Testis (tissue), 2 donors: ENCODE data around the gene UBD.

Experiments used
- POLR2A ChIP-seq: fragments of 450-650 bp; IDR thresholded peaks from one replicate; pipeline ENCODE4 v1.6.1; 2017; ENCODE audit warnings: antibody characterized with exemption, mild to moderate bottlenecking, moderate library complexity
- TF ChIP-seq, protein P1 (sequence below), 3 experiments: fragments of 450-650 bp in 2 of 3; fragments of 200-600 bp in 1 of 3; sonication (generic) in 1 of 3; IDR thresholded peaks; one replicate each; pipeline ENCODE4 v1.5.1; 2016 to 2019; ENCODE audit warnings: antibody characterized with exemption in 3 of 3, mild to moderate bottlenecking in 2 of 3, moderate library complexity in 1 of 3

DNA sequence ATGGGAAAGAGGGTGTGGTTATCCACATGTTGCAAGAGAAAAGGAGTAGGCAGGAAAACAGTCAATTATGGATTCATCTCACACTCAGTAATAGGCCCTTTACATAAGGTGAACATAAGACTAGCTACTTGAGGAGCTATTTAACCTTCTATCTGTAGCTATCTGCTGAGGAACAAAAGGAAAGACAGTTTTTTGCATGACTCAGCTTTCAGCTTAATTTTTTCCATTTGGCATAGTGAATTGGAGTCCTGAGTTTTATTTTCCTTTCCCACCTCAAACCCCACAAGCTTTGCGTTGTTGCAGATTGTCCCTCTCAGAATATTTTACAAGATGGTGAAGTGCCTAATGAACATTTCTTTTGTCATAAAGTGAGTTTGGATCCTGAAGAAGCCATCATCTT, 32.4 kb downstream of the UBD start:
- TF ChIP-seq, protein P1, sequence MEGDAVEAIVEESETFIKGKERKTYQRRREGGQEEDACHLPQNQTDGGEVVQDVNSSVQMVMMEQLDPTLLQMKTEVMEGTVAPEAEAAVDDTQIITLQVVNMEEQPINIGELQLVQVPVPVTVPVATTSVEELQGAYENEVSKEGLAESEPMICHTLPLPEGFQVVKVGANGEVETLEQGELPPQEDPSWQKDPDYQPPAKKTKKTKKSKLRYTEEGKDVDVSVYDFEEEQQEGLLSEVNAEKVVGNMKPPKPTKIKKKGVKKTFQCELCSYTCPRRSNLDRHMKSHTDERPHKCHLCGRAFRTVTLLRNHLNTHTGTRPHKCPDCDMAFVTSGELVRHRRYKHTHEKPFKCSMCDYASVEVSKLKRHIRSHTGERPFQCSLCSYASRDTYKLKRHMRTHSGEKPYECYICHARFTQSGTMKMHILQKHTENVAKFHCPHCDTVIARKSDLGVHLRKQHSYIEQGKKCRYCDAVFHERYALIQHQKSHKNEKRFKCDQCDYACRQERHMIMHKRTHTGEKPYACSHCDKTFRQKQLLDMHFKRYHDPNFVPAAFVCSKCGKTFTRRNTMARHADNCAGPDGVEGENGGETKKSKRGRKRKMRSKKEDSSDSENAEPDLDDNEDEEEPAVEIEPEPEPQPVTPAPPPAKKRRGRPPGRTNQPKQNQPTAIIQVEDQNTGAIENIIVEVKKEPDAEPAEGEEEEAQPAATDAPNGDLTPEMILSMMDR (IDR thresholded peaks at IDR 0.05): no peak
- no peak for TF ChIP-seq POLR2A
